ENCODE results near the gene CYP2A6. TPM values are rescaled to one million over a fixed set of nuclear protein-coding genes. Genes with fewer than 3 reads are reported as not detected.
"Not testable (repeated sequence)": the region's sequence is repeated elsewhere in the genome, so short reads cannot be mapped to it uniquely, and the experiment has no call there.

The CYP2A6 gene, protein sequence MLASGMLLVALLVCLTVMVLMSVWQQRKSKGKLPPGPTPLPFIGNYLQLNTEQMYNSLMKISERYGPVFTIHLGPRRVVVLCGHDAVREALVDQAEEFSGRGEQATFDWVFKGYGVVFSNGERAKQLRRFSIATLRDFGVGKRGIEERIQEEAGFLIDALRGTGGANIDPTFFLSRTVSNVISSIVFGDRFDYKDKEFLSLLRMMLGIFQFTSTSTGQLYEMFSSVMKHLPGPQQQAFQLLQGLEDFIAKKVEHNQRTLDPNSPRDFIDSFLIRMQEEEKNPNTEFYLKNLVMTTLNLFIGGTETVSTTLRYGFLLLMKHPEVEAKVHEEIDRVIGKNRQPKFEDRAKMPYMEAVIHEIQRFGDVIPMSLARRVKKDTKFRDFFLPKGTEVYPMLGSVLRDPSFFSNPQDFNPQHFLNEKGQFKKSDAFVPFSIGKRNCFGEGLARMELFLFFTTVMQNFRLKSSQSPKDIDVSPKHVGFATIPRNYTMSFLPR
- polyA plus RNA-seq (ENCODE audit: insufficient read length in 4 of 4), result under 1 TPM in 1 of 4 donors, not detected in 3; 0.24 TPM

- DNase-seq (ENCODE audit: low read depth in 4 of 4, low spot score in 3 of 4), result not testable (repeated sequence)
Measured at GRCh38 chr19:40850277-40850676, at the start of gene CYP2A6. CYP2A6 (minus strand) TSS chr19:40850447; CDS start chr19:40850426, 21 bp downstream.

GRCh38 chr19:40899964-40900363 lies 49.7 kb upstream of the CYP2A6 start:
- not testable (repeated sequence) for DNase-seq (ENCODE audit: low read depth in 4 of 4, low spot score in 3 of 4)

- not testable (repeated sequence) for DNase-seq (ENCODE audit: low read depth in 4 of 4, low spot score in 3 of 4)
Measured at GRCh38 chr19:40896843-40897789, 46.9 kb upstream of the CYP2A6 start.

GRCh38 chr19:40896418-40896796 lies 46.2 kb upstream of the CYP2A6 start:
- no peak for DNase-seq (ENCODE audit: low read depth in 4 of 4, low spot score in 3 of 4)

DNA sequence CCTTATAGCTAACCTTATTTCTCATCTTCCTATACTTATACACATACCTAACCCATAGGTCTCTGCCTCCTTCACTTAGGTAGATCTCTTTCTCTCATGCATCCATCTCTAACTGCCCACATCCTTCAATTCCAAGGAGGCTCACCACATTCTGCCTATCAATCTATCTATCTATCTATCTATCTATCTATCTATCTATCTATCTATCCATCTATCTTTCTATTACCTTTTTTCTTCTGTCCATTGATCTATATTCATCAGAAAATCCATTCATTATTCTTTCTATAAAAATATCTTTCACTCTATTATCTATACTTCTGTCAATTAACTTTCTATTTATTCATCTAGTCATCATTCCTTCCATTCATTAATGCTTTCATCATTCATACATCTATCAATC lies 42.9 kb upstream of the CYP2A6 start:
- no peak for DNase-seq (ENCODE audit: low read depth in 4 of 4, low spot score in 3 of 4)

DNA sequence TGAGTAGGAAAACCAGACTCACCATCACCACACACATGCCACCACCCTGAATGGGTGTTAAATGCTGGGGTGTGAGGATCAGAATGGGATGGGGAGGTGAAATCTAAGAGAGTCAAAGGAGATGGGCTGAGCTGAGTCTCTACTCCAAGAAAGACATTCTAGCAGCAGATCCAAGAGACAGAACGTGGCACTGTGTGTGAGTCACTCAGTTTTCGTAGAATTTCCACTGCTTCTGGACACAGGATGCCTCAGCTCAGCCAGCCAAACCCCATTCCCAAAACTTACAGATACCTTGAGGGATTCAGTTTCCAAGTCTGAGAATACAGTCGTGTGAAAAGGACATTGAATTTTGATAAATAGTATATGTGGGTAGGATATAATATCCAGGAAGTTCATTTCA lies 39.1 kb upstream of the CYP2A6 start:
- no peak for DNase-seq (ENCODE audit: low read depth in 4 of 4, low spot score in 3 of 4)

GRCh38 chr19:40888191-40888590 lies 37.9 kb upstream of the CYP2A6 start:
- DNase-seq (ENCODE audit: low read depth in 4 of 4, low spot score in 3 of 4), result no peak

GRCh38 chr19:40884187-40884931 lies 34.1 kb upstream of the CYP2A6 start:
- not testable (repeated sequence) for DNase-seq (ENCODE audit: low read depth in 4 of 4, low spot score in 3 of 4)

DNA sequence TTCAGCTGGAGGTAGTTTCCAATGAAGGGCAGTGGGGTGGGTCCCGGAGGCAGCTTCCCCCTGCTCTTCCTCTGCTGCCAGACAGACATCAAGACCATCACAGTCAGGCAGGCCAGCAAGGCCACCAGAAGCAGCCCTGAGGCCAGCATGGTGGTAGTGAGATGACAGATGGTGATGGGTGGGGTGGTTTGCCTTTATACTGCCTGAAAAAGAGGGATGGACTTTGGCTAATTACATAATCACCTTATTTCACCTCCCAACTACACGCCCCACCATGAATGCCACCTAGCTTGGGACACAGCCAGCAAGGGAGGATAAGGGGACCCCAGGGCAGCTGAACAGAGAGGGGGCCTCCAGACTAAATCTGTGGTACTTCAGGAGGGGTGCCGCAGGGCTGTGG lies 31.8 kb upstream of the CYP2A6 start, which contains the start of gene CYP2A7:
Gene CYP2A7, minus strand, starts transcription at position 170 of the 400 bp plus-strand sequence. Its CDS starts 21 bp downstream, at position 149.
- DNase-seq (ENCODE audit: low read depth in 4 of 4, low spot score in 3 of 4), result not testable (repeated sequence)

GRCh38 chr19:40879349-40879748 lies 29.1 kb upstream of the CYP2A6 start:
- not testable (repeated sequence) for DNase-seq (ENCODE audit: low read depth in 4 of 4, low spot score in 3 of 4)

- DNase-seq (ENCODE audit: low read depth in 4 of 4, low spot score in 3 of 4), result peak in 1 of 4 donors; percentile 6
Measured at GRCh38 chr19:40875526-40875951, 25.3 kb upstream of the CYP2A6 start.

DNA sequence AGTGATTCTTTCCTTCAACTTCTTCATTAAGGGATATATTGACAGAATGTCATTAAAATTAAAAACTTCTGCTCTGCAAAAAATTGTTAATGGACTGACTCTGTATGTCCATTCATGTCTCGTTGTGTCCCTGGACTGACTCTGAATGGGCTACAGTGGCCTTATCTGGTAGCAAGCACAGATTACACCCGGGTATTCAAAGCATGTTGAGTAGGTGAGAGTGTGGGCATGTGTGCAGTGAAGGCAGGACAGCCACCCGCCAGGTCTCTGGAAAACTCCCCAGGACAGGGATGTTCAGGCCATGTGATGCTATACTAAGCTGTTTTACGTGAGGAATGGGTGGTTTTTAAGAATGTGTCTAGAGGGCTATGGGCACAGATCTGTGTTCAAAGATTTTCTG lies 24.6 kb upstream of the CYP2A6 start:
- not testable (repeated sequence) for DNase-seq (ENCODE audit: low read depth in 4 of 4, low spot score in 3 of 4)

DNA sequence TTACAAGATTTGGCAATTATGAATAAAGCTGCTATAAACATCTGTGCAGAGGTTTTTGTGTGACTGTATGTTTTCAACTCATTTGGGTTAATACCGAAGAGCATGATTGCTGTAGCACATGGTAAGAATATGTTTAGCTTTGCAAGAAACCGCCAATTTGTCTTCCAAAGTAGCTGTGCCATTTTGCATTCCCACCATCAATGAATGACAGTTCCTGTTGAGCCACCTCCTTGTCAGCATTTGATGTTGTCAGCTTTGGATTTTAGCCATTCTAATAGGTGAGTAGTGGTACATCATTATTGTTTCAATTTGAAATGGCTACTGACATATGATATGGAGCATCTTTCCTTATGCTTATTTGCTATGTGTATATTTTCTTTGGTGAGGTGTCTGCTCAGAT lies 23.6 kb upstream of the CYP2A6 start:
- not testable (repeated sequence) for DNase-seq (ENCODE audit: low read depth in 4 of 4, low spot score in 3 of 4)

GRCh38 chr19:40872209-40872608 lies 22.0 kb upstream of the CYP2A6 start:
- no peak for DNase-seq (ENCODE audit: low read depth in 4 of 4, low spot score in 3 of 4)

GRCh38 chr19:40867701-40868100 lies 17.5 kb upstream of the CYP2A6 start:
- DNase-seq (ENCODE audit: low read depth in 4 of 4, low spot score in 3 of 4), result no peak

DNA sequence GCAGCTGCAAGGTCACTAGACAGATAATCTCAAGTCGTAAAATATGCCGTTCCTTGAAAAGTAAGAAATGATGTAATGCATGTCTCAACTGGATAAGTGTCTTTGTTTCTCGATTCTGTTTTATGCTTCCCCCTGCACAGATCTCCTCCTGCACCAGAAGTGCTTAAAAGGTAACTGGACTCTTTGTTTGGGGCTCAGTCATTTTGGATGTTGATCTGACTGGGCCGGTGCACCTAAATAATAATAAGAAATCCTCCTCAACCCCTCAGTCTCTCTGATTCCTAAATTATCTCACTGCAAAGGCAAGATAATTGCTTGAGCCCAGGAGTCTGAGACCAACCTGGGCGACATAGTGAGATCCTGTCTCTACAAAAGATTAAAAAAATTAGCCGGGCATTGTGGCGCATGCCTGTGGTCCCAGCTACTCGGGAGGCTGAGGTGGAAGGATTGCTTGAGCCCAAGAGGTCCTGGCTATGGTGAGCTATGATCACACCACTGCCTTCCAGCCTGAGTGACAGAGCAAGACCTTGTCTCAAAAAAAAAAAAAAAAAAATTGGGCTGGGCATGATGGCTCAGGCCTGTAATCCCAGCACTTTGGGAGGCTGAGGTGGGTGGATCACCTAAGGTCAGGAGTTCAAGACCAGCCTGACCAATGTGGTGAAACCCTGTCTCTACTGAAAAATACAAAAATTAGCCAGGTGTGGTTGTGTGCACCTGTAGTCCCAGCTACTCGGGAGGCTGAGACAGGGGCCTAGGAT lies 14.7 kb upstream of the CYP2A6 start:
- DNase-seq (ENCODE audit: low read depth in 4 of 4, low spot score in 3 of 4), result not testable (repeated sequence)

- DNase-seq (ENCODE audit: low read depth in 4 of 4, low spot score in 3 of 4), result no peak
Measured at GRCh38 chr19:40862785-40863184, 12.5 kb upstream of the CYP2A6 start.

GRCh38 chr19:40862333-40862732 lies 12.1 kb upstream of the CYP2A6 start:
- no peak for DNase-seq (ENCODE audit: low read depth in 4 of 4, low spot score in 3 of 4)

DNA sequence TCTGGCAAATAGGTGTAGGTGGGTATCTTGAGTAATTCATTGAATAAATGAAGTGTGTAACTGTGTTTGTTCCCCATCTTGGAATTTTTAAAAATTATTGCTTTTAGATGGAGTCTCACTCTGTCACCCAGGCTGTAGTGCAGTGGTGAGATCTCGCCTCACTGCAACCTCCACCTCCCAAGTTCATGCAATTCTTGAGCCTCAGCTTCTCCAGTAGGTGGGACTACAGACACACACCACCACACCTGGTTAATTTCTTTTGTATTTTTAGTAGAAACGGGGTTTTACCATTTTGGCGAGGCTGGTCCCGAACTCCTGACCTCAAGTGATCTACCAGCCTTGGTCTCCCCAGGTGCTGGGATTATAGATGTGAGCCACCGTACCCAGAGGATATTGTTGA lies 7.9 kb upstream of the CYP2A6 start:
- DNase-seq (ENCODE audit: low read depth in 4 of 4, low spot score in 3 of 4), result no peak
